Spleen (tissue), 11 donors: ENCODE data around the gene TNPO3. TPM values are rescaled to one million over a fixed set of nuclear protein-coding genes. Genes with fewer than 3 reads are reported as not detected.

ENCODE experiments used
- DNase-seq: peaks from one replicate; pipeline ENCODE4 v3.0.0-alpha.2; 2020
- H3K27ac ChIP-seq, 8 donors: fragments of 200-600 bp; sonication (generic) in 7 of 8; 1 replicate in 4 of 8; 2 replicates in 4 of 8; pipeline versions ENCODE4 v1.5.0 to v1.8.0; 2016 to 2021; ENCODE audit warnings: inconsistent platforms in 4 of 8, mild to moderate bottlenecking in 4 of 8, moderate library complexity in 1 of 8
- H3K27me3 ChIP-seq, 7 donors: fragments of 200-600 bp; sonication (generic) in 6 of 7; replicated peaks in 1 of 7; 1 replicate in 4 of 7; 2 replicates in 3 of 7; pipeline versions ENCODE4 v1.5.0 to v1.8.0; 2016 to 2021; ENCODE audit warnings: inconsistent platforms in 3 of 7, mild to moderate bottlenecking in 1 of 7
- H3K36me3 ChIP-seq, 6 donors: fragments of 200-600 bp; sonication (generic) in 5 of 6; 1 replicate in 4 of 6; 2 replicates in 2 of 6; pipeline versions ENCODE4 v1.5.0 to v1.8.0; 2016 to 2021; ENCODE audit warnings: inconsistent platforms in 2 of 6
- H3K4me1 ChIP-seq, 6 donors: fragments of 200-600 bp; sonication (generic) in 5 of 6; 1 replicate in 3 of 6; 2 replicates in 3 of 6; pipeline versions ENCODE4 v1.5.0 to v1.8.0; 2016 to 2021; ENCODE audit warnings: inconsistent platforms in 3 of 6
- H3K4me3 ChIP-seq, 8 donors: fragments of 200-600 bp; sonication (generic) in 7 of 8; 1 replicate in 4 of 8; 2 replicates in 4 of 8; pipeline versions ENCODE4 v1.5.0 to v1.8.0; 2016 to 2021; ENCODE audit warnings: inconsistent platforms in 4 of 8, mild to moderate bottlenecking in 4 of 8, moderate library complexity in 2 of 8
- H3K9me3 ChIP-seq, 8 donors: fragments of 200-600 bp; sonication (generic) in 7 of 8; 1 replicate in 4 of 8; 2 replicates in 4 of 8; pipeline versions ENCODE4 v1.5.0 to v1.8.0; 2016 to 2021; ENCODE audit warnings: inconsistent platforms in 4 of 8
- CTCF ChIP-seq, 11 experiments: fragments of 200-600 bp in 7 of 11; fragments of 450-650 bp in 4 of 11; sonication (generic) in 4 of 11; IDR thresholded peaks in 8 of 11; conservative IDR thresholded peaks in 3 of 11; 1 replicate in 7 of 11; 2 replicates in 4 of 11; pipeline versions ENCODE4 v1.4.0 to v1.8.0; 2016 to 2021; ENCODE audit warnings: antibody characterized with exemption in 11 of 11, inconsistent platforms in 4 of 11, mild to moderate bottlenecking in 1 of 11
- POLR2A ChIP-seq, 3 donors: fragments of 450-650 bp; IDR thresholded peaks; one replicate each; pipeline ENCODE4 v1.5.1; 2017; ENCODE audit warnings: antibody characterized with exemption in 3 of 3, mild to moderate bottlenecking in 1 of 3
- POLR2AphosphoS5 ChIP-seq, 3 donors: sonication (generic); formaldehyde crosslinking; IDR thresholded peaks; one replicate each; pipeline ENCODE4 v1.5.1; 2017; ENCODE audit warnings: antibody characterized with exemption in 3 of 3
- WGBS, 5 donors: extraction: QIAGEN DNeasy Blood & Tissue Kit in 3 of 5; methylation state at CpG; one replicate each; pipeline versions ENCODE4 v1.1.5 to v1.1.7; 2013 to 2018; 5-methylcytosine and 5-hydroxymethylcytosine counted together
- intact Hi-C: fragments of 100-400 bp; cut with DNase I; formaldehyde crosslinking; loops from one replicate; pipeline ENCODE4 v1.15.0; 2023; ENCODE audit warnings: low total_unique reads
- polyA plus RNA-seq, 3 donors: library from polyadenylated mRNA; stranded (reverse); fragments of 200-250 nt; gene quantifications; one replicate each; pipeline ENCODE4 v1.2.1, GENCODE V29; 2013
- total RNA-seq, 7 donors: library from RNA; depleted of rRNA in 3 of 7; stranded (reverse); fragments of >200 nt in 3 of 7; fragmentation: NEBNext Ultra II Directional in 4 of 7; extraction: Animal tissue kit (Norgen Biotek cat#: 25700) in 4 of 7; gene quantifications; one replicate each; pipeline versions ENCODE4 v1.1.0 to v1.2.1, GENCODE V29; 2016 to 2021
- donor health status: healthy with polysubstance abuse.
- donor health status: DM: no; HTN: no; CAD: no; lungs with moderate emphysema.
- donor health status: DM: no; HTN: no; CAD: no.
- donor health status: Bipolar disorder and iron deficiency.
- donor health status: healthy.
- donor health status: DM: no; HTN: no; CAD: no.
- donor health status: DM: yes; HTN: yes; CAD: no.

The TNPO3 gene
- total and polyA plus RNA-seq, 10 donors = 11.2 to 49.0 (median 35.1) TPM

DNA sequence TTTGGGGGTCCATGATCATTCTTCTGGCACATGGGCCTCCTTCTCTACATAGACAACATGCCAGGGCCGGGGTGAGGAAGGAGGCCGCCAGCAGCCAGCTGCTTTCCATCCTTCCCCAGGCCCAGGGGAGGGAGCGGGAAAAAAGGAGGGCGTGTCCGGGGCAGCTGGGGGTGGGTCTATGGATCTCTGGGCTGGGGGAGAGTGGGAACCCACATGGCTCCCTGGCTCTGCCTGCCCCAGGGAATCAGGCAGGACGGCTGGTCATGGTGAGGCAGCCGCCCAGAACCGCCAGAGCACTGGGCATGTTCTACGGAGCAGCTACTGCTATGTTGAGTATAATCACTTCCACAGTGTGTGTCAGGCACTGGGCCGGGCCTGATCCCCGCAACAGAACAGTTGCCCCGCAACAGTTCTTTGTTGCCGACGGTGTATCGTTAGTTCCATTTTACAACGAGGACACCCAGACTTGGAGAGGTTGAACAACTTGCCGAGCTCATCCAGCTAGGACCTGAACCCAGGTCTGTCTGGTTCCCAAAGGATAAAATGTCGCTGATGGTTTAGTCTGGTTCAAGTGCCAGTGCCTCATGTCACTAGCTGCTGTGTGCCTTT lies 123.6 kb downstream of the TNPO3 start:
- DNase-seq = no peak
- Histone ChIP-seq H3K27me3 (no peaks in the 10 kb centered on the region), H3K27ac (no peak overlapping the region), H3K4me1 (peaks cover 19 to 38% (median 36%) of the 10 kb centered on the region in 6 donors), H3K4me3 (no peak overlapping the region), H3K9me3 (no peaks in the 10 kb centered on the region), H3K36me3 (no peaks in the 10 kb centered on the region)
- TF ChIP-seq CTCF (IDR thresholded peaks at IDR 0.05 in 8 of 11, conservative IDR thresholded peaks at IDR 0.05 in 3 of 11) = no peak
- TF ChIP-seq POLR2A (IDR thresholded peaks at IDR 0.05) = no peak
- TF ChIP-seq POLR2AphosphoS5 (IDR thresholded peaks at IDR 0.05) = no peak
- 93 to 96% (median 95%) methylated on average over 16 to 18 of the region's 18 CpGs for WGBS, 5 donors
- intact Hi-C loops = no loop called here

DNA sequence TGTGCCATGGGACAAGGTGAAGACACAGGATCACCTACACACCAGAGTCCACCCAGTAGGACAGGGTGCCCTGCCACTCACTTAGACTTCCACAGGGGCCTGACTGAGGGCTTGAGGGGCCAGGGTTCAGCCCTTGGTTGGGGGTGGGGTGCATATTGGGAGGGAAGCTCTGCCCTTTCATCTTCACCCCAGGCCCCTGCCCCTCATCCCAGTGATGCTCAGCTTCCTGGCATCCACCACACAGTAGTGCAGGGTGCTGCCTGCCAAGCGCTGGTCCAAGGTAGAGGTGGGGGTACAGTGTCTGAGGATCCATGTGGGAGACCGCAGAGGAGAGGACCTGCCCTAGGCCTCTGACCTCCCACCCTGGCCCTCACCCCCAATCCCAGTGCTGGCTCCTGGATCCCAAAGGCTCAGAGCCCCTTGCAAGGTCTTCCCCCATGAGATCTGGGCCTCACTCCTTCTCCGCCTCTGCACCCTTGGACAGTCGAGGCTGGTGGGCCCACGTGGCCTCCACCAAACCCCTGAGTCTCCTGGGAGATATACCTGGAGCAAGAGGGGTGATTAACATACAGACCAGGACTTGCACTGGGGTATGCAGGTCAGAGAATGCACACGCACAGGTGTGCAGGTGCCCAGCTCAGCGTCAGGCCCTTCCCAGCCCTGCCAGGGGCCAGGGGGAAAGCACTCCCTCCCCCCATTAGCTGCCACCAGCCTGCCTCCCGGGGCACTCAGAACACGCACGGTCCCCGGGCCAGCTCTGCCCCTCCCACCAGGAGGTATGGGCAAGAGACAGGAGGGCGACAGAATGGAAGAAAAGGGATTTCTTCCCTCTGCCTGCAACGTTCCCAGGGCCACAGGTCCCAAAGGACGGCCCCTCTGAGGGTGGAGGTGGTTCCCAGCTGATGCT lies 125.8 kb downstream of the TNPO3 start:
- intact Hi-C loops = no loop called here
- no peak overlapping the region for H3K4me3 ChIP-seq
- no peaks in the 10 kb centered on the region for H3K36me3 ChIP-seq
- H3K4me1 ChIP-seq = peaks cover 13 to 21% (median 19%) of the 10 kb centered on the region in 6 donors
- peaks cover 0 to under 1% (median 0%) of the 10 kb centered on the region in 7 donors for H3K27me3 ChIP-seq
- TF ChIP-seq CTCF (IDR thresholded peaks at IDR 0.05 in 8 of 11, conservative IDR thresholded peaks at IDR 0.05 in 3 of 11) (no peak), POLR2AphosphoS5 (IDR thresholded peaks at IDR 0.05) (no peak), POLR2A (IDR thresholded peaks at IDR 0.05) (no peak)
- WGBS, 5 donors = 82 to 87% (median 84%) methylated on average over 12 to 14 of the region's 14 CpGs
- H3K27ac ChIP-seq = no peak overlapping the region
- no peak for DNase-seq
- no peaks in the 10 kb centered on the region for H3K9me3 ChIP-seq

- Histone ChIP-seq H3K36me3 (no peaks in the 10 kb centered on the region), H3K27me3 (peaks cover 0 to 9% (median 0%) of the 10 kb centered on the region in 7 donors), H3K27ac (no peak overlapping the region), H3K4me1 (peaks cover 7 to 13% (median 11%) of the 10 kb centered on the region in 6 donors), H3K9me3 (no peaks in the 10 kb centered on the region), H3K4me3 (no peak overlapping the region)
- intact Hi-C loops = no loop called here
- TF ChIP-seq CTCF (IDR thresholded peaks at IDR 0.05 in 8 of 11, conservative IDR thresholded peaks at IDR 0.05 in 3 of 11) (no peak), POLR2A (IDR thresholded peaks at IDR 0.05) (no peak), POLR2AphosphoS5 (IDR thresholded peaks at IDR 0.05) (no peak)
- DNase-seq = no peak
- 92 to 98% (median 97%) methylated on average over 7 to 8 of the region's 8 CpGs for WGBS, 5 donors
These were observed 126.6 kb downstream of the TNPO3 start for GRCh38 chr7:128928159-128928813.
